Smooth muscle cell (in vitro differentiated cells): ENCODE data around the gene CCL22. TPM values are rescaled to one million over a fixed set of nuclear protein-coding genes. Genes with fewer than 3 reads are reported as not detected.

ENCODE experiments used
- DNase-seq: peaks from one replicate; lab custom pipeline; 2025; ENCODE audit not compliant: unreplicated experiment; lab: John Stamatoyannopoulos, UW
- H2AFZ ChIP-seq: fragments of 200-600 bp; sonication (generic); 2 replicates; pipeline ENCODE4 v1.6.0; 2016; ENCODE audit warnings: antibody characterized with exemption, low read depth, mild to moderate bottlenecking
- H3F3A ChIP-seq: fragments of 200-600 bp; sonication (generic); 2 replicates; pipeline ENCODE4 v1.6.0; 2017; ENCODE audit warnings: antibody characterized with exemption, low read depth
- H3K27ac ChIP-seq: fragments of 200-600 bp; sonication (generic); 2 replicates; pipeline ENCODE4 v1.5.1; 2016; ENCODE audit warnings: low read depth, mild to moderate bottlenecking
- H3K27me3 ChIP-seq: fragments of 200-600 bp; sonication (generic); 2 replicates; pipeline ENCODE4 v1.6.1; 2016; ENCODE audit warnings: low read depth, mild to moderate bottlenecking
- H3K36me3 ChIP-seq: fragments of 200-600 bp; sonication (generic); 2 replicates; pipeline ENCODE4 v1.5.1; 2016; ENCODE audit warnings: low read depth
- H3K4me1 ChIP-seq: fragments of 200-600 bp; sonication (generic); 2 replicates; pipeline ENCODE4 v1.5.1; 2016; ENCODE audit warnings: low read depth
- H3K4me2 ChIP-seq: fragments of 200-600 bp; sonication (generic); 2 replicates; pipeline ENCODE4 v1.6.0; 2016; ENCODE audit warnings: mild to moderate bottlenecking
- H3K4me3 ChIP-seq: fragments of 200-600 bp; sonication (generic); 2 replicates; pipeline ENCODE4 v1.5.1; 2016; ENCODE audit warnings: mild to moderate bottlenecking
- H3K79me2 ChIP-seq: fragments of 200-600 bp; sonication (generic); 2 replicates; pipeline ENCODE4 v1.6.0; 2016; ENCODE audit warnings: low read depth, mild to moderate bottlenecking
- H3K9ac ChIP-seq: fragments of 200-600 bp; sonication (generic); 2 replicates; pipeline ENCODE4 v1.6.0; 2016; ENCODE audit warnings: low read depth
- H3K9me3 ChIP-seq: fragments of 200-600 bp; sonication (generic); replicated peaks from 2 replicates; pipeline ENCODE4 v1.5.1; 2016; ENCODE audit warnings: low read depth
- H4K20me1 ChIP-seq: fragments of 200-600 bp; sonication (generic); 2 replicates; pipeline ENCODE4 v1.6.0; 2016; ENCODE audit warnings: low read depth
- CTCF ChIP-seq: fragments of 200-600 bp; sonication (generic); IDR thresholded peaks from 2 replicates; pipeline ENCODE4 v1.5.1; 2017; ENCODE audit warnings: borderline replicate concordance, mild to moderate bottlenecking, antibody characterized with exemption; ENCODE audit not compliant: insufficient read depth, poor library complexity, severe bottlenecking
- WGBS: methylation state at CpG from one replicate; pipeline ENCODE4 v1.1.7; 2016; ENCODE audit warnings: low lambda C conversion rate; 5-methylcytosine and 5-hydroxymethylcytosine counted together
- polyA plus RNA-seq: library from polyadenylated mRNA; unstranded; fragments of >200 nt; fragmentation: Nextera tagmentation; extraction: Ambion mirVana; gene quantifications from 2 replicates; pipeline ENCODE4 v1.2.1, GENCODE V29; 2016
- total RNA-seq: library from RNA; depleted of rRNA; stranded (reverse); fragments of >200 nt; gene quantifications from 2 replicates; pipeline ENCODE4 v1.2.3, GENCODE V29; 2014

Gene CCL22
- total and polyA plus RNA-seq, 2 experiments from 2014 or later, result not detected

- no peak for DNase-seq
- Histone ChIP-seq H3K9me3 (no peaks in the 10 kb centered on the region), H3K27me3 (no peaks in the 10 kb centered on the region), H3K27ac (no peak overlapping the region), H3K4me3 (no peak overlapping the region), H2AFZ (no peak overlapping the region), H4K20me1 (no peaks in the 10 kb centered on the region), H3K36me3 (no peaks in the 10 kb centered on the region), H3K4me1 (no peaks in the 10 kb centered on the region), H3F3A (no peaks in the 10 kb centered on the region), H3K79me2 (no peaks in the 10 kb centered on the region), H3K9ac (no peak overlapping the region), H3K4me2 (no peak overlapping the region)
- WGBS, result 89% methylated on average over 5 of the region's 5 CpGs
- no peak for TF ChIP-seq CTCF
Observed at GRCh38 chr16:57355898-57356414, 2.6 kb upstream of the CCL22 start.

DNA sequence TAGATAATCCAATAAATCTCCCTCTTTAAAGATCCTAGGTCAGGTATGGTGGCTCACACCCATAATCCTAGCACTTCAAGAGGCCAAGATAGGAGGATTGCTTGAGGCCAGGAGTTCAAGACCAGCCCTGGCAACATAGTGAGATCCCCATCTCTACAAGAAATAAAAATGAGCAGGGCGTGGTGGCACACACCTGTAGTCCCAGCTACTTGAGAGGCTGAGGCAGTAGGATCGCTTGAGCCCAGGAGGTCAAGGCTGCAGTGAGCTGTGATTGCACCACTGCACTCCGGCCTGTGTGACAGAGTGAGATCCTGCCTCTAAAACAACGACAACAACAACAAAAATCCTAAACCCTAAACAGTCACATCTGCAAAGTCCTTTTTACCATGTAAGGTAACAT is 2.0 kb upstream of the CCL22 start:
- H3K4me1 ChIP-seq, result no peaks in the 10 kb centered on the region
- no peak overlapping the region for H3K27ac ChIP-seq
- no peak for DNase-seq
- no peaks in the 10 kb centered on the region for H3K36me3 ChIP-seq
- no peaks in the 10 kb centered on the region for H3K27me3 ChIP-seq
- no peak overlapping the region for H3K4me2 ChIP-seq
- no peaks in the 10 kb centered on the region for H3K9me3 ChIP-seq
- H3K79me2 ChIP-seq, result no peaks in the 10 kb centered on the region
- H4K20me1 ChIP-seq, result no peaks in the 10 kb centered on the region
- no peak for TF ChIP-seq CTCF
- no peak overlapping the region for H3K4me3 ChIP-seq
- no peak overlapping the region for H2AFZ ChIP-seq
- no peaks in the 10 kb centered on the region for H3F3A ChIP-seq
- no peak overlapping the region for H3K9ac ChIP-seq
- 100% methylated on average over 4 of the region's 4 CpGs for WGBS

- no peaks in the 10 kb centered on the region for H3K4me1 ChIP-seq
- no peak for TF ChIP-seq CTCF
- H3K4me3 ChIP-seq, result no peak overlapping the region
- H3F3A ChIP-seq, result no peaks in the 10 kb centered on the region
- H4K20me1 ChIP-seq, result no peaks in the 10 kb centered on the region
- H3K9ac ChIP-seq, result no peak overlapping the region
- 96% methylated on average over 9 of the region's 9 CpGs for WGBS
- no peak overlapping the region for H3K4me2 ChIP-seq
- no peaks in the 10 kb centered on the region for H3K79me2 ChIP-seq
- H3K9me3 ChIP-seq, result no peaks in the 10 kb centered on the region
- H3K27me3 ChIP-seq, result no peaks in the 10 kb centered on the region
- no peaks in the 10 kb centered on the region for H3K36me3 ChIP-seq
- DNase-seq, result no peak
- no peak overlapping the region for H2AFZ ChIP-seq
- H3K27ac ChIP-seq, result no peak overlapping the region
Observed at GRCh38 chr16:57357330-57358085, 1.1 kb upstream of the CCL22 start.

GRCh38 chr16:57358086-57358420 is 530 bp upstream of the CCL22 start:
- Histone ChIP-seq H3K4me2 (no peak overlapping the region), H3K4me3 (no peak overlapping the region), H4K20me1 (no peaks in the 10 kb centered on the region), H3K4me1 (no peaks in the 10 kb centered on the region), H3K9me3 (no peaks in the 10 kb centered on the region), H3K27ac (no peak overlapping the region), H2AFZ (no peak overlapping the region), H3K9ac (no peak overlapping the region), H3K36me3 (no peaks in the 10 kb centered on the region), H3K79me2 (no peaks in the 10 kb centered on the region), H3K27me3 (no peaks in the 10 kb centered on the region), H3F3A (no peaks in the 10 kb centered on the region)
- WGBS, result 81% methylated on average over 7 of the region's 7 CpGs
- DNase-seq, result no peak
- no peak for TF ChIP-seq CTCF
